Left renal cortex interstitium (tissue), 4 donors: Measurements from ENCODE around the gene HDDC3. TPM values are rescaled to one million over a fixed set of nuclear protein-coding genes. Genes with fewer than 3 reads are reported as not detected.

Source experiments
- DNase-seq, 4 donors: peaks; one replicate each; pipeline ENCODE4 v3.0.0-alpha.2; 2013; ENCODE audit warnings: low read depth in 4 of 4, low spot score in 2 of 4, missing footprints in 1 of 4
- polyA plus RNA-seq, 4 donors: library from polyadenylated mRNA; unstranded; fragments of 120-200 nt; gene quantifications; one replicate each; pipeline ENCODE4 v1.2.1, GENCODE V29; 2013; ENCODE audit not compliant: insufficient read length in 4 of 4

The HDDC3 gene
- polyA plus RNA-seq, 4 donors: 15.5 to 21.3 (median 16.6) TPM

DNA sequence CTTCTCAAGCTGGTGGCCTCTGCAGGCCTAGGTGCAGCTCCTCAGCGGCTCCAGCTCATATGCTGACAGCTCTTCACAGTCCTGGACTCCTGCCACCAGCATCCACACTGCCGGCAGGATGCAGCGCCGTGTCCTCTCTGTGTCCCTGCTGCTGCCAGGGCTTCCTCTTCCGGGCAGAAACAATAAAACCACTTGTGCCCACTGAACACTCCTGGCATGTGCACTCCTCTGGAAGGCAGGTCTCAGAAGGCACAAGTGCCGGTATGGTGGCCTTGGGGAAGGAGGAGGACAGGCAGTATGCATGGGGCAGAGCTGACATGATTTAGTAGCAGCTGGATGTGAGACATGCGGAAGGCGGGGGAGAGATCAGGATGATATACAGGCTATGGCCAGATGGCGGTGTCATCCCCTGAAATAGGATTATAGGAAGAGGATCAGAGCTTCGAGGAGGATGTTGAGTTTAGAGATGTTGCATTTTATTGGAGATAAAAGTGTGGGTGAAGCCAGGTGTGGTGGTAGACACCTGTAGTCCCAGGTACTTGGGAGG, 36.7 kb downstream of the HDDC3 start:
- no peak for DNase-seq

DNA sequence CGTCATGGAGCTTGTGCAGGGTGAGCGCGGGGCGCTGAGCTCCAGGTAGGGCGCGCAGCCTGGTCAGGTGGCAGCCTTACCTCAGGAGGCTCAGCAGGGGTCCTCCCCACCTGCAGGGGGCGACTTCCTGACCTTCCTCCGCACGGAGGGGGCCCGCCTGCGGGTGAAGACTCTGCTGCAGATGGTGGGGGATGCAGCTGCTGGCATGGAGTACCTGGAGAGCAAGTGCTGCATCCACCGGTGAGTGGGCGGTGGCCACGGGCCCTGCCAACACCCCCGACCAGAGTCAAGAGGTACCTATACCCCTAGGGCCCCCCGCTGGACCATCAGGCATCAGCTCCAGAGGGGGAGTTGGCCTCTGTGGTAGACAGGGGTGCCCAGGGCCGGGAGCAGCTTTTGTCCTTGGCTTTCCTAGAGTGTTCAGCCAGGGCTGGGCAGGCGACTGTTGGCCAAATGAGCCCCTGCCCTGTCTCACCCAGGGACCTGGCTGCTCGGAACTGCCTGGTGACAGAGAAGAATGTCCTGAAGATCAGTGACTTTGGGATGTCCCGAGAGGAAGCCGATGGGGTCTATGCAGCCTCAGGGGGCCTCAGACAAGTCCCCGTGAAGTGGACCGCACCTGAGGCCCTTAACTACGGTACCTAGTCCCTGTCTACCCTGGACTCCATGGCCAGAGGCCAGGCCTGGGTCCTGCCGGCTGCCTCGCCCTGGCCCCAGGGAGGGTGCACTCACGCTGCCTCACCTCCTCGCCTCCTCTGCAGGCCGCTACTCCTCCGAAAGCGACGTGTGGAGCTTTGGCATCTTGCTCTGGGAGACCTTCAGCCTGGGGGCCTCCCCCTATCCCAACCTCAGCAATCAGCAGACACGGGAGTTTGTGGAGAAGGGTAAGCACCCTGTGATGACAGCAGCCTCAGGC, 38.9 kb downstream of the HDDC3 start:
- no peak for DNase-seq

DNA sequence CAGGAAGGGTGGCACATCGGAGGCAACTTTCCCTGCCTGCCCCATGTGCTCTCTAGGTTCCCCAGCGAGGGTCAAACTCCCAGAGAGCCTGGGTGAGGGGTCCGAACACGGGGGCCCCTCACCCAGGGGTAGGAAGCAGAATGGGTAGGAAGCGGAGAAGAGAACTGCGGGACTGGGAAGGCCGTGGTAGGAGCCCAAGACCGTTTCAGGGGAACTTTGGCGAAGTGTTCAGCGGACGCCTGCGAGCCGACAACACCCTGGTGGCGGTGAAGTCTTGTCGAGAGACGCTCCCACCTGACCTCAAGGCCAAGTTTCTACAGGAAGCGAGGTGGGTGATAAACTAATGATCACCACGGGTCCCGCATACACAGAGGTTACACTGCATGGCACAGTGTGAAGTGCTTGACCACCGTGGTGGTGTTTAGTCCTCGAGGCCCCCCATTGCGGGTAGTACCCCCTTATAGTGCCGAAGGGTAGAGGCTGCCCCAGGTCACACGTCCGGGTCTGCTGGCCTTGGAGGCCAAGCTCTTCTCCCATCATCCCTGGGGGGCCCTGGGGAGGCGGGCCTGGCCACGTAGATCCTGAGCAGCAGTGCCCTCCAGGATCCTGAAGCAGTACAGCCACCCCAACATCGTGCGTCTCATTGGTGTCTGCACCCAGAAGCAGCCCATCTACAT, 39.7 kb downstream of the HDDC3 start:
- DNase-seq: no peak

DNA sequence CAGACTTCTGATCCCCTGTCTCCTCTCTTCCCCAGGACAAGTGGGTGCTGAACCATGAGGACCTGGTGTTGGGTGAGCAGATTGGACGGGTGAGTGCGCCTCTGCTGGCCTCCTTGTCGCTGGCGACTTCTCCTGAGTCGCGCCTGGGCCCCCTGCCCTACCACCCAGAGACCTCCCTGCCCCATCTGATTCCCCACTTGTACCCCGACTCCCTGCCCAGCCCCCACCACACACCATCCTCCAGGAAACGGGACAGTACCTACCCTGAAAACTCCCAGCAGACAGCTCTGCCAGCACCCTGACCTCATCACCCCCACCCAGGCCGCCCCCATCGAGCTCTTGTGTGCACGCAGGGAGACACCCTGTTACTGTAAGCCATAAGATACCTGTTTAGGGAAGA, 40.3 kb downstream of the HDDC3 start:
- DNase-seq: no peak

DNA sequence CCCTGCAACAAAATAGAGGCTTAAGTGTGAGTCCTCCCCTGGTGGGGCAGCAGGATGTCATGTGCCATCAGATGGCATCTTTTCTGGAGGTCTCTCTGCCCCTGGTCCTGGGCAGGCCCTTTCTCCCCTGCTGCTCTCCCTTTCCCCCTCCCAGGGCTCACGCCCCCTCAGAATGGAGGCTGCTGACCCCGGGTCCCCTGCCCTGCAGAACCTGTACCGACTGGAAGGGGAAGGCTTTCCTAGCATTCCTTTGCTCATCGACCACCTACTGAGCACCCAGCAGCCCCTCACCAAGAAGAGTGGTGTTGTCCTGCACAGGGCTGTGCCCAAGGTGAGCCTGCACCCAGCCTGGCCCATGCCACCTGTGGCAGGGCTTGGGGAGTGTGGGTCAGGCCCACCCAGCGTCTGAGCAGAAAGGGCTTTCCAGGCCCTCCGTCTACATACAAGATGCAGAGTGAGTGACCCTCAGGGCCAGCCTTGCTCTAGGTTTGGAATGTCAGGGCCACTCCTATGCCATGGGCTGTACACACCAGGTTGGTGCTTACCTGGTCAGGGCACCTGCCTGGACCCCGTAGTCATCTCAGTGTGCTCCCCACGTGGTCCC, 40.9 kb downstream of the HDDC3 start:
- no peak for DNase-seq

DNA sequence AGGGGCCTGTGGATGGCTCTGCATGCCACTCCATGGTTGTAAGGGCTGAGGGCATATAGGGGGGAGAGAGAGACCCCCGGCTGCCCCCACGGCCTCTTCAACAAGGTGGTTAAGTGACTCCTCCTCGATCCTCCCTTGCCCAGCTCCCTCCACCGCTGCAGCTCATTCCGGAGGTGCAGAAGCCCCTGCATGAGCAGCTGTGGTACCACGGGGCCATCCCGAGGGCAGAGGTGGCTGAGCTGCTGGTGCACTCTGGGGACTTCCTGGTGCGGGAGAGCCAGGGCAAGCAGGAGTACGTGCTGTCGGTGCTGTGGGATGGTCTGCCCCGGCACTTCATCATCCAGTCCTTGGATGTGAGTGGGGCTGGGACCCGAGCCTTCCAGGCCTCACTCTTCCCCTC, 41.5 kb downstream of the HDDC3 start:
- DNase-seq: no peak

DNA sequence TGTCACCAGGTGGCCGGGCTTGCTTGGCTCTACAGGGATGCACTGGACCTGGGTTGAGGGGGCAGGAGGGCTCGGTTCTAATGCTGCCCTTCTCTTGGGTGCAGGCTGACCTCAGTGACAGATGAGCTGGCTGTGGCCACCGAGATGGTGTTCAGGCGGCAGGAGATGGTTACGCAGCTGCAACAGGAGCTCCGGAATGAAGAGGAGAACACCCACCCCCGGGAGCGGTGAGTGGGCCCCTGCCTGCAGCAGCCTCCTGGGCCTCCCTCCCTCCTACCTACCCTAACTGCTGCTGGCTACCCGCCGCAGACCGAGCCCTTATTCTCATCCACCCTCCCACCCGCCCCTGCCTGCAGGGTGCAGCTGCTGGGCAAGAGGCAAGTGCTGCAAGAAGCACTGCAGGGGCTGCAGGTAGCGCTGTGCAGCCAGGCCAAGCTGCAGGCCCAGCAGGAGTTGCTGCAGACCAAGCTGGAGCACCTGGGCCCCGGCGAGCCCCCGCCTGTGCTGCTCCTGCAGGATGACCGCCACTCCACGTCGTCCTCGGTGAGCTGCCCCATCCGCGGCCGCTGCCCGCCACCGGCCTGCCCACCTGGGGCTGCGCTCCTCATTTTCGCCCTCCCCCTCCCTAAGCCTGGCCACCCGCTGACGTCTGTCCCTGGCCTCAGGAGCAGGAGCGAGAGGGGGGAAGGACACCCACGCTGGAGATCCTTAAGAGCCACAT, 42.5 kb downstream of the HDDC3 start:
- DNase-seq: no peak

DNA sequence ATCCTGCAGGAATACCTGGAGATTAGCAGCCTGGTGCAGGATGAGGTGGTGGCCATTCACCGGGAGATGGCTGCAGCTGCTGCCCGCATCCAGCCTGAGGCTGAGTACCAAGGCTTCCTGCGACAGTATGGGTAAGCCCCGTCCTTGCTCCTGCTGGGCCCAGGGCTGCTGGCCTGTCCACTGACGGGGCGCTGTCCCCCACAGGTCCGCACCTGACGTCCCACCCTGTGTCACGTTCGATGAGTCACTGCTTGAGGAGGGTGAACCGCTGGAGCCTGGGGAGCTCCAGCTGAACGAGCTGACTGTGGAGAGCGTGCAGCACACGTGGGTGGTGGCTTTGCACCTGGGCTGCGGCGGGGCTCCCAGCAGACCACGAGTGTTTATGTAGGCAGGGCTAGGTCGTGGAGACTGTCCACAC, 43.0 kb downstream of the HDDC3 start:
- no peak for DNase-seq

DNA sequence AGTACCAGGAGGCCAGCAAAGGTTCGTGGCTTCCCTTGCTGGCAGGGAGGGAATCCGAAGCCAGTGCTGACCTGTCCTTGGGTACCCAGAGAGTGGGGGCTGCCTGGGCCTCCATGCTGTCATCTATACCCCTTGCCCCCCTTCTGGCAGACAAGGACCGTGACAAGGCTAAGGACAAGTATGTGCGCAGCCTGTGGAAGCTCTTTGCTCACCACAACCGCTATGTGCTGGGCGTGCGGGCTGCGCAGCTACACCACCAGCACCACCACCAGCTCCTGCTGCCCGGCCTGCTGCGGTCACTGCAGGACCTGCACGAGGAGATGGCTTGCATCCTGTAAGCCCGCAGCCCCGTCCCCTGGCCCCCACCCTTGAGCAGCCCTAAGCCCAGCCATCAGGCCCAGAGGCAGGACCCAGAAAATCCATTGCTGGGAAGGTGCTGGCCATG, 45.3 kb downstream of the HDDC3 start:
- no peak for DNase-seq

DNA sequence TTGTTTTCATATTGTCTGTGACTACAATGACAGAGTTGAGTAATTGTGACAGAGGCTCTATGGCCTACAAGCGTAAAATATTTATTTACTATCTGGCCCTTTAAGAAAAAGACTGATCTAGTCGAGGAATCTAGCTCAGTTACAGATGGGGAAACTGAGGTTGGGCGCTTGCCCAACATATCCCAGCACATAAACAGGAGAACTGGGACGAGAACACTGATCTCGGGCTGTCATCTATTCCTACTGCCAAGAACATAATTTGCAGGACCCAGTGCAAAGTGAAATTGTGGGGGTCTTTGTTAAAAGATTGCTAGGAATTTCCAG, 46.1 kb downstream of the HDDC3 start:
- no peak for DNase-seq

DNA sequence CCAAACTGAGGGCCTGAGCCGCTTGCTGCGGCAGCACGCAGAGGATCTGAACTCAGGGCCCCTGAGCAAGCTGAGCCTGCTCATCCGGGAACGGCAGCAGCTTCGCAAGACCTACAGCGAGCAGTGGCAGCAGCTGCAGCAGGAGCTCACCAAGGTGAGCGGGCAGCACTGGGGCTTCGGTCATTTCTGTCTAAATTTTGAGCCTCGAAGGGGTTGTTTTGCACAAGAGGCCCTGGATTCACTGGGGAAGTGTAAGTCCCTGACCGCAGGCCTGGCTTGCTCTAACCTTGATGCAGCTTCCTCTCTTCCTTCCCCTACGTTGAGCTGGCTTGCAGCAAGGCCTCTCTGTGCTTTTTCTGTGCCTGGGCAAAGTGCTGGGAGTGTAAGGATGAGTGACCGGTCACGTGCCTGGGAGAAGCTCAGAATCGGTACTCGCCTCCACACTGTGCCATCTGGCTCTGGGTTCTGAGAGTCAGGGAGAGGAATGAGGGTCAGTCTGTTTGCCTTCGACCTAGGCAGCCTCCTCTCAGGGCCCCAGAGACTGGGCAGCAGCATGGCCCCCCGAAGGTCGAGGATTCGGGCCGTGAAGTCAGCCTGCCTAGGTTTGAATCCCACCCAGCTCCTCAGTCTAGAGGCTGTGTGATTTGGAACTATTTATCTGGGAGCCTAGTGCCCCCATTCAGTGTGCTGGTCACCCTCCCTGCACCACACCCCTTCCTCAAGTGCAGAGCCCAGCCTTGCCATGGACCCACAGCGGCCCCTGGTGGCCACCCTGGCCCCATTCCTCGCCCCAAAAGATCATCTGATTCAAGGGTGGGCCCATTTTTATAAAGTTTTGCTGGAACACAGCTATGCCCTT, 46.7 kb downstream of the HDDC3 start:
- no peak for DNase-seq

DNA sequence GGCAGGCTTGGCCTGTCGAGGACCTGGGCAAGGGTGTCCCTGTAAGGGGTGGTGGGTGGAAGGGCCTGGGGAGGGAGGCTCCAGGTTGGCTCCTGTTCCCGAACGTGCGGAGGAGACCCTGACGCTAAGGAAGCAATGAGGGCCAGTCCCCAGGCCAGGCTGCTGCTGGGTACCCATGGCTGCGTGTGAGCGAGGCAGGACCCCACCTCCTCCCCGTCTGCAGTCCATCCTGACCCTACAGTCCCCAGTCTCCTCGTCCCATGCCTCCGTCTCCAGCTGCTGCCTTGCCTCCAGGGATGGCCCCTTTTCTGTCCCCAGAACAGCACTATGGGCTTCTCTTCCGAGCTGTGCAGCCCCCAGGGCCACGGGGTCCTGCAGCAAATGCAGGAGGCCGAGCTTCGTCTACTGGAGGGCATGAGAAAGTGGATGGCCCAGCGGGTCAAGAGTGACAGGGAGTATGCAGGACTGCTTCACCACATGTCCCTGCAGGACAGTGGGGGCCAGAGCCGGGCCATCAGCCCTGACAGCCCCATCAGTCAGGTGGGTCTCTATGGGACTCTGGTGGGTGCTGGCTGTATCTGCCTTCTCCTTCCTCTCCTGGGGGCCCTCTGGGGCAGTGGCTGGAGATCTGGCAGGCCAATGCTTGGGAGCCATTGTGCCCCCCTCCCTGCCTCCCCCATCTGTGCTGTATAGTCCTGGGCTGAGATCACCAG, 47.5 kb downstream of the HDDC3 start:
- DNase-seq: no peak

DNA sequence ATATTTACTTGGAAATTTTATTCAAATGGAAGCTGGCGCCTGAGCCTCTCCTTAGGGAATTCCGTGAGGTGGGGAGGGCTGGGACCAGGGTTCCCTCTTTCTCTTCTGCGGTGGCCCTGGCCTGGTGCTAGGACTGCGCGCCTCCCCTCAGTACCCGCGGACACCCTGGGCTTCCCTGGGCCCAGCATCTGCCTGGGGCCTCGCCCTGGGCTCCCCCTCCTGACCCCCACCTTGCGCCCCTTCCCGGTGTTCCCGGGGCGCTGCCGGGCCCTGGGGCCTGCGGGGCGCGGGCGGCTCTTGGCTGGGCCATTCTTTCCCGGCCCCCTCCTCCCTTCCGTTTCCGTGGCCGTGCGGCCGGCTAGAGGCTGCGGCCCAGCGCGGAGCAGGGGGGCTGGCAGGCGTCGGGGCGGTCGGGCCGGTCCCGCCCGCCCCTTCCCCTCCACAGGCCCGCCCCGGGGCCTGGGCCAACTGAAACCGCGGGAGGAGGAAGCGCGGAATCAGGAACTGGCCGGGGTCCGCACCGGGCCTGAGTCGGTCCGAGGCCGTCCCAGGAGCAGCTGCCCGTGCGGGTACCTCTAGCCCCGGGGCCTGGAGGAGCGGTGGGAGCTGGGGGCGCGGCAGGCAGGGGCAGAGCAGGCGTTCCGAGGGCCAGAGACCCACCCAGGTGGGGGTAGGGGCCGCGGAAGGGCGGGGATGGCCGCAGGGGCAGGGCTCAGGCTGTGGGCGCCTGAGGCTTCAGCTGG, 48.2 kb downstream of the HDDC3 start, which contains the start of gene FES:
TSS of gene FES (plus strand) at position 529 of the 743 bp plus-strand sequence. CDS start 542 bp downstream, outside the sequence.
- DNase-seq: no peak

DNA sequence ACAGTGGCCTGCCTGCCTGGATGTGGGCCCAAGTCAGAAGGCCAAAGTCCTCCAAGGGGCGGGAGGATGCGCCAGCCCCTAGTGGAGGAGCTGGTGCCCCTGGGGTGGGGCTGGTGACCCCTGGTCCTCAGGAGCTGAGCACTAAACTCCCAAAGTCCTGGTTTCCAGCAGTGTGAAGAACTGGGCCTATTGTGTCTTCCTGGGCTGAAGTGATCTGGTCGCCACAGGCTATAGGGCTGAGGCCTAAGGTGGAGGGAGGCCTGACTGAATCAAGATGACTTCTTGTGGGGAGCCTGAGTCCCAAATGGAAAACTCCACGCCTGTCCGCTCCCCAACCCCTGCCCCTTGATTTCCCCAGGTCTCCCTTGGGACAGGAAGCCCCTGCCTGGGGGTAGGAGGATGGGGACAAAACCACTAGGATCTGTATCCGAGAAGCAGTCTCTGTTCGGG, 48.8 kb downstream of the HDDC3 start:
- DNase-seq: no peak

DNA sequence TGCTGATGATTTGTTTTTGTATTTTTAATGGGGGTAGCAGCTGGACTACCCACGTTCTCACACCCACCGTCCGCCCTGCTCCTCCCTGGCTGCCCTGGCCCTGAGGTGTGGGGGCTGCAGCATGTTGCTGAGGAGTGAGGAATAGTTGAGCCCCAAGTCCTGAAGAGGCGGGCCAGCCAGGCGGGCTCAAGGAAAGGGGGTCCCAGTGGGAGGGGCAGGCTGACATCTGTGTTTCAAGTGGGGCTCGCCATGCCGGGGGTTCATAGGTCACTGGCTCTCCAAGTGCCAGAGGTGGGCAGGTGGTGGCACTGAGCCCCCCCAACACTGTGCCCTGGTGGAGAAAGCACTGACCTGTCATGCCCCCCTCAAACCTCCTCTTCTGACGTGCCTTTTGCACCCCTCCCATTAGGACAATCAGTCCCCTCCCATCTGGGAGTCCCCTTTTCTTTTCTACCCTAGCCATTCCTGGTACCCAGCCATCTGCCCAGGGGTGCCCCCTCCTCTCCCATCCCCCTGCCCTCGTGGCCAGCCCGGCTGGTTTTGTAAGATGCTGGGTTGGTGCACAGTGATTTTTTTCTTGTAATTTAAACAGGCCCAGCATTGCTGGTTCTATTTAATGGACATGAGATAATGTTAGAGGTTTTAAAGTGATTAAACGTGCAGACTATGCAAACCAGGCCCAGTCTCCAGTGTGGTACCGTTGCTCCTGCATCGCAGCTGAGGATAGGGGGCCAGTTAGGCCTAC, 49.4 kb downstream of the HDDC3 start:
- no peak for DNase-seq

DNA sequence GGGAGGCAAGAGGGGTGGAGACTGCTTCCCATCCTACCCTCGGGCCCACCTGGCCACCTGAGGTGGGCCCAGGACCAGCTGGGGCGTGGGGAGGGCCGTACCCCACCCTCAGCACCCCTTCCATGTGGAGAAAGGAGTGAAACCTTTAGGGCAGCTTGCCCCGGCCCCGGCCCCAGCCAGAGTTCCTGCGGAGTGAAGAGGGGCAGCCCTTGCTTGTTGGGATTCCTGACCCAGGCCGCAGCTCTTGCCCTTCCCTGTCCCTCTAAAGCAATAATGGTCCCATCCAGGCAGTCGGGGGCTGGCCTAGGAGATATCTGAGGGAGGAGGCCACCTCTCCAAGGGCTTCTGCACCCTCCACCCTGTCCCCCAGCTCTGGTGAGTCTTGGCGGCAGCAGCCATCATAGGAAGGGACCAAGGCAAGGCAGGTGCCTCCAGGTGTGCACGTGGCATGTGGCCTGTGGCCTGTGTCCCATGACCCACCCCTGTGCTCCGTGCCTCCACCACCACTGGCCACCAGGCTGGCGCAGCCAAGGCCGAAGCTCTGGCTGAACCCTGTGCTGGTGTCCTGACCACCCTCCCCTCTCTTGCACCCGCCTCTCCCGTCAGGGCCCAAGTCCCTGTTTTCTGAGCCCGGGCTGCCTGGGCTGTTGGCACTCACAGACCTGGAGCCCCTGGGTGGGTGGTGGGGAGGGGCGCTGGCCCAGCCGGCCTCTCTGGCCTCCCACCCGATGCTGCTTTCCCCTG, 50.2 kb downstream of the HDDC3 start:
- no peak for DNase-seq
